ENCODE data around the gene SLFN12. TPM values are rescaled to one million over a fixed set of nuclear protein-coding genes. Genes with fewer than 3 reads are reported as not detected.
"Not testable (repeated sequence)": the region's sequence is repeated elsewhere in the genome, so short reads cannot be mapped to it uniquely, and the experiment has no call there.

The SLFN12 gene
- total RNA-seq, result 10 to 100 TPM; 10.4 to 13.5 TPM

DNA sequence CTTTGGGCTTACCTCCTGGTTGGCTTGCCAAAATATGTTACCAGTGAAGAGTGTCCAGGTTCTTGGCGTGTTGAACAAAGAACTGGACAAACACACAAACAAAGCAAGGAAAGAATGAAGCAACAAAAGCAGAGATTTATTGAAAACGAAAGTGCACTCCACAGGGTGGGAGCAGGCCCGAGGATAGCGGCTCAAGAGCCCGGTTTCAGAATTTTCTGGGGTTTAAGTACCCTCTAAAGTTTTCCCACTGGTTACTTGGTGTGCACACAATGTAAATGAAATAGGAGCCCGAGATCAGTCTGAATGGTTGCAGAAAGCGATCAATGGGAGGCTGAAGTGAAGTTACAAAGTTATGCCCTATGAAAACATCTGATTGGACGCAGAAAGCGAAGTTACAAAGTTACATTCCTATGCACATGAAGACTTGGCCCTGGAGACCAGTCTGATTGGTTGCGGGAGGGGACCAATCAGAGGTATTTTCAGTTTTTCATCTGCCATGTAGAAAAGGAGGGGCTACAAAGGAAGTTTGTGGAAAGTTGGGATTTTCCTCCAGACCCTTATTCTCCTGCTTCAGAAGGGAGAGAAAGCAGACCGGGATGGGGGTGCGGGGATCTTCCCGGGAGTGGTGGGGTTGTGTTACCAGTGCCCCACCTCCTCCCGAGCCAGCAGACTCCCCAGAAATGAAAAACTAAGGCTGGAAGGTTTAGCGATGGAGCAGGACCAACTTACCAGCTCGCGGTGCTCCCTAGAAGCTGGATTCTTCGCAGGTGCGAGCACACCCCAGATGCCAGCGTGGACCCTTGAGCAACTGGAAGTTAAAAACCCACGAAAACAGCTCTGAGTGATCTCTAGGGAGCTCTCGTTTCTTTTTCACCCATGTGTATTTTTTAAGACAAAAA, at the start of gene SLFN12:
TSS of gene SLFN12 (minus strand) at position 325 of the 899 bp plus-strand sequence. CDS start 9,472 bp downstream, outside the sequence.
- H3K4me3 Mint-ChIP-seq, result peak within 1 kb of the TSS; percentile 97
- H3K9me3 Mint-ChIP-seq, result no peaks in the 10 kb centered on the region
- H3K36me3 Mint-ChIP-seq (ENCODE audit: low read depth), result no peaks in the 10 kb centered on the region
- peaks cover 36% of the 10 kb centered on the region for H3K4me1 Mint-ChIP-seq
- peak; percentile 86 for ATAC-seq (replicated peaks)
- no peaks in the 10 kb centered on the region for H3K27me3 Mint-ChIP-seq
- peak within 1 kb of the TSS; percentile 95 for H3K27ac Mint-ChIP-seq

- Mint-ChIP-seq H3K4me1 (peaks cover 30% of the 10 kb centered on the region), H3K4me3 (no peak overlapping the region), H3K27ac (no peak overlapping the region), H3K27me3 (no peaks in the 10 kb centered on the region), H3K36me3 (ENCODE audit: low read depth) (peaks cover 91% of the 10 kb centered on the region), H3K9me3 (no peaks in the 10 kb centered on the region)
- no peak for ATAC-seq (replicated peaks)
These were observed 47.0 kb upstream of the SLFN12 start for GRCh38 chr17:35479271-35479670.

DNA sequence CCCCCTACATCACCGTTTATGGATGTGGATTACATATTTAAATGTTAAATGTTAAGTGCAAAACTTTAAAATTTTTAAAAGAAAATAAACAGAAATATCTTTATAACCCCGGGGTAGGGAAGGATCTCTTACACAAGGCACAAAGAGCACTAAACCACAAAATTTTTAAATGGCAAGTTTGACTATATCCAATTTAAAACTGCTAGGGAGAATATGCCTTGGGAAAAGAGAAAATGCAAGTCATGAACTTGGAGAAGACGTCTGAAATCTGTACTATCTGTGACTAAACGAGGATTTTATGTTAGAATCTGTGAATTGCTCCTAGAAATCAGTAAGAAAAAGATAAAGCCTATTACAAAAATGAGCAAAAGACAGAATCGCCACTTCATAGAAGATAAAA, 44.9 kb upstream of the SLFN12 start:
- ATAC-seq (replicated peaks), result no peak
- H3K4me3 Mint-ChIP-seq, result no peak overlapping the region
- peaks cover 26% of the 10 kb centered on the region for H3K4me1 Mint-ChIP-seq
- no peak overlapping the region for H3K27ac Mint-ChIP-seq
- H3K27me3 Mint-ChIP-seq, result no peaks in the 10 kb centered on the region
- H3K36me3 Mint-ChIP-seq (ENCODE audit: low read depth), result peaks cover 89% of the 10 kb centered on the region
- H3K9me3 Mint-ChIP-seq, result no peaks in the 10 kb centered on the region

GRCh38 chr17:35476283-35476820, 44.1 kb upstream of the SLFN12 start:
- no peaks in the 10 kb centered on the region for H3K9me3 Mint-ChIP-seq
- no peaks in the 10 kb centered on the region for H3K27me3 Mint-ChIP-seq
- peaks cover 88% of the 10 kb centered on the region for H3K36me3 Mint-ChIP-seq (ENCODE audit: low read depth)
- no peak for ATAC-seq (replicated peaks)
- no peak overlapping the region for H3K4me3 Mint-ChIP-seq
- H3K4me1 Mint-ChIP-seq, result peaks cover 28% of the 10 kb centered on the region
- no peak overlapping the region for H3K27ac Mint-ChIP-seq

DNA sequence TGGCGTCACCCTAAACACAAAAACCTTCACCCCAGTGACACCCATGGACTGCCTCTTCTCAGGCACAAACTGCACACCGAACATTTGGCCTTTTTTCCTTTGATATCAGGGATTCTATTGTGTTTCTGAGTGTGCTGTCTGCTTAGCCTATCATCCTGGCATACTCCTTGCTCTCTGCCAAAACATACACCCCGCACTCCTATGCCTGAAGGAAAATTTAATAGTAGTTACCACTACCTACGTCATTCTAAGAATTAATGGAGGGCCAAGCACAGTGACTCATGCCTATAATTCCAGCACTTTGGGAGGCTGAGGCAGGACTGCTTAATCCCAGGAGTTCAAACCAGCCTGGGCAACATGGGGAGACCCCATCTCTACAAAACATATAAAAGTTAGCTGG, 36.2 kb upstream of the SLFN12 start:
- Mint-ChIP-seq H3K27ac (peak overlapping the region; percentile 75), H3K4me3 (no peak overlapping the region), H3K4me1 (peaks cover 35% of the 10 kb centered on the region), H3K36me3 (ENCODE audit: low read depth) (peaks cover 28% of the 10 kb centered on the region), H3K27me3 (no peaks in the 10 kb centered on the region), H3K9me3 (no peaks in the 10 kb centered on the region)
- ATAC-seq (replicated peaks), result no peak

DNA sequence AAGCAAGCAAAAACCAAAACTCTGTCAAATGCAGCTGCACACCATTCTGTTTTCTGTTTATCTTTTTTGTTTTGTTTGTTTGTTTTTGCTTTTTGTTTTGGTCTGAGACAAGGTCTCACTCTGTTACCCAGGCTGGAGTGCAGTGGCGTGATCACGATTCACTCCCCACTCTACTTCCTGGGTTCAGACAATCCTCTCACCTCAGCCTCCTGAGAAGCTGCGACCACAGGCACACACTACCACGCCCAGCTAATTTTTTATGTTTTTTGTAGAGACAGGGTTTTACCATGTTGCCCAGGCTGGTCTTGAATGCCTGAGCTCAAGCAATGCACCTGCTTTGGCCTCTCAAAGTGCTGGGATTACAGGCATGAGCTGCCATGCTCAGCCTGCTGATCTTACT, 35.5 kb upstream of the SLFN12 start:
- peak; percentile 45 for ATAC-seq (replicated peaks)
- peaks cover 22% of the 10 kb centered on the region for H3K36me3 Mint-ChIP-seq (ENCODE audit: low read depth)
- peaks cover 35% of the 10 kb centered on the region for H3K4me1 Mint-ChIP-seq
- H3K9me3 Mint-ChIP-seq, result no peaks in the 10 kb centered on the region
- no peaks in the 10 kb centered on the region for H3K27me3 Mint-ChIP-seq
- no peak overlapping the region for H3K4me3 Mint-ChIP-seq
- no peak overlapping the region for H3K27ac Mint-ChIP-seq

- Mint-ChIP-seq H3K36me3 (ENCODE audit: low read depth) (peaks cover 23% of the 10 kb centered on the region), H3K4me3 (peak overlapping the region; percentile 81)
These were observed 28.1 kb upstream of the SLFN12 start for GRCh38 chr17:35460354-35460851.

DNA sequence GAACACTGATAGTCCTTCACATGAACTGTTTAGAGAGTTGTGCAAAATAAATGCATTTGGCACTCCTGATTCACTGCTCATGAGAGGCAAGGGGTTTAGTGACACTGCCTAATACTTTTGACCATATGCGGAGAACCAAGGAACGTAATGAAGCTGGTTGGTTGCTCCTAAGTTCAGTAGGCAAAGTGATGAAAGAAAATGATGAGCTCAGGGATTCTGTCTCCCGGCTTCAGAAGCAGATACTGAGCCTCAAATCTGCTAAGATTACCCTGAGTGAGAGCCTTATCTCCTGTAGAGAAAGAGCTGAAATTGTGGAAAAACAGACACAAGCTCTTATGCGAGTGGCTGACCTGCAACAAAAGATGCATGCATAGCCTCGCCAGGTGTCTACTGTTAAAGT, 21.7 kb upstream of the SLFN12 start:
- not testable (repeated sequence) for H3K9me3 Mint-ChIP-seq; H3K27me3 Mint-ChIP-seq; H3K27ac Mint-ChIP-seq; H3K4me1 Mint-ChIP-seq; H3K4me3 Mint-ChIP-seq; ATAC-seq (replicated peaks); H3K36me3 Mint-ChIP-seq (ENCODE audit: low read depth)

More at GRCh38 chr17:35460354-35460851, 28.1 kb upstream of the SLFN12 start:
- peak; percentile 90 for ATAC-seq (replicated peaks)
- Mint-ChIP-seq H3K27me3 (no peaks in the 10 kb centered on the region), H3K4me1 (peaks cover 17% of the 10 kb centered on the region), H3K9me3 (peaks cover 8% of the 10 kb centered on the region), H3K27ac (peak overlapping the region; percentile 67)

DNA sequence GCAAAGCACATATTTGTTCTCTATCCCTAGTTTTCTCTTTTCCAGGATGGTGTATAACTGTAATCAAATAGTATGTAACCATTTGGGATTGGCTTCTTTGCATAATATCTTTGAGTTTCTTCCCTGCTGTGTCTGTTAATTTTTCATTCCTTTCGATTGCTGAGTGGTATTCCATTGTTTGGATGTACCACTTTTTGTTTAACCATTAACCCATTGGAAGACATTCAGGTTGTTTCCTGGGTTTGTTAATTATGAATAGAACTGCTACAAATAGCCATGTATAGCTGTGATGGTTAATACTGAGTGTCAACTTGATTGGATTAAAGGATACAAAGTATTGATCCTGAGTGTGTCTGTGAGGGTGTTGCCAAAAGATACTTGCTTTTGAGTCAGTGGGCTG, 20.9 kb upstream of the SLFN12 start:
- H3K27me3 Mint-ChIP-seq, result no peaks in the 10 kb centered on the region
- H3K27ac Mint-ChIP-seq, result no peak overlapping the region
- ATAC-seq (replicated peaks), result no peak
- H3K9me3 Mint-ChIP-seq, result peaks cover 4% of the 10 kb centered on the region
- H3K4me1 Mint-ChIP-seq, result no peaks in the 10 kb centered on the region
- no peaks in the 10 kb centered on the region for H3K36me3 Mint-ChIP-seq (ENCODE audit: low read depth)
- H3K4me3 Mint-ChIP-seq, result no peak overlapping the region

DNA sequence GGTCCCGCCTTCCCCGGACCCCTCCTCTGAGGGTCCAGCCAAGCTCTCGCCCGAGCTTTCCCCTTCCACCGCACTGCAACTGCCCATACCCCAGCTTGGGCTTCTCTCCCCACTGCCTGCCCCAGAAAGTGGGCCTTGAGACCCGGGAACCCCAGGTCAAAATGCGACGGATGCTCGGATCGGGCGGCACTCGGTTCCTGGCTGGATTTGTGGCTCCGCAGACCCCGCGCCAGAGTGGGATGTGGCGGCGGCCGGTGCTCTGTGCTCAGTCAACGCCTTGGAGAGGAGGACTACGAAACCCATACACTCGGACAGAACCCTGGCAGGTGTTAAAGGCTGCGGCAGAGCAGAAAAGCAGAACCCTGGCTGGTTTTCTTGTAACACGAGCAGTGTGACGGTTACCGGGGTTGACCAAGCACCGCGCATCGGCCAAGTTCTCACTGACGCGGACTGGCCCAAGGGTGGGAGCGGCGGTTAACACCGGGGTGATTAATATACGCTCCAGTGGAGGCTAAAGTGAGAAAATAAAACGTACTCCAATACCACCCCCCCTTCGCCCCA, 17.2 kb upstream of the SLFN12 start:
- no peaks in the 10 kb centered on the region for H3K9me3 Mint-ChIP-seq
- no peaks in the 10 kb centered on the region for H3K4me1 Mint-ChIP-seq
- peak overlapping the region; percentile 28 for H3K27ac Mint-ChIP-seq
- no peak for ATAC-seq (replicated peaks)
- peak overlapping the region; percentile 65 for H3K4me3 Mint-ChIP-seq
- no peaks in the 10 kb centered on the region for H3K27me3 Mint-ChIP-seq
- H3K36me3 Mint-ChIP-seq (ENCODE audit: low read depth), result peaks cover 7% of the 10 kb centered on the region

- no peaks in the 10 kb centered on the region for H3K27me3 Mint-ChIP-seq
- H3K4me1 Mint-ChIP-seq, result no peaks in the 10 kb centered on the region
- ATAC-seq (replicated peaks), result no peak
- H3K4me3 Mint-ChIP-seq, result peak overlapping the region; percentile 65
- no peaks in the 10 kb centered on the region for H3K9me3 Mint-ChIP-seq
- peaks cover 12% of the 10 kb centered on the region for H3K36me3 Mint-ChIP-seq (ENCODE audit: low read depth)
- peak overlapping the region; percentile 77 for H3K27ac Mint-ChIP-seq
These were observed 16.6 kb upstream of the SLFN12 start for GRCh38 chr17:35448899-35449227.

- peak; percentile 98 for ATAC-seq (replicated peaks)
- H3K27ac Mint-ChIP-seq, result peak within 1 kb of the TSS; percentile 77
- H3K27me3 Mint-ChIP-seq, result no peaks in the 10 kb centered on the region
- no peaks in the 10 kb centered on the region for H3K9me3 Mint-ChIP-seq
- H3K4me1 Mint-ChIP-seq, result no peaks in the 10 kb centered on the region
- H3K4me3 Mint-ChIP-seq, result peak within 1 kb of the TSS; percentile 65
- H3K36me3 Mint-ChIP-seq (ENCODE audit: low read depth), result peaks cover 18% of the 10 kb centered on the region
These were observed 16.1 kb upstream of the SLFN12 start, which contains the start of gene SLFN13 for GRCh38 chr17:35448214-35448898. SLFN13 (minus strand) TSS chr17:35448766; CDS start chr17:35445680, 3,086 bp downstream.

DNA sequence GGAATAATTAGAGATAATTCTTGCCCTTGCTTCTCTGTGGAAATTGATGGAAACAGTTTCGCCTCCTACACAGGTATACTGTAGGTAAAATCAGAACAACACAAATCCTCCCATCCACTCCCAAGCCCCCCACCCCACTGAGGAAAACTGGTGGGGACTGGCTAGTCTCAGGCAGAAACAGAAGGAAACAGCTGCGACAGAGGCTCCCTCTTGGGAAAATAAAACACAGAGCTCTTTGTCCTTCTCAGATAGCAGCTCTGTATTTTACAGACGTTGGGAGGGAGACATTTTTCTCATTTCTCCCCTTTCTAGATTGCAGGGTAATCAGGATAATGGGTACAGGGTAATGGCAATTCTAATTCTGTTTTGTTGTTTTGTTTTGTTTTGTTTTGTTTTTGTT, 15.2 kb upstream of the SLFN12 start:
- Mint-ChIP-seq H3K4me3 (peak overlapping the region; percentile 65), H3K36me3 (ENCODE audit: low read depth) (peaks cover 21% of the 10 kb centered on the region), H3K9me3 (no peaks in the 10 kb centered on the region), H3K27ac (peak overlapping the region; percentile 77), H3K4me1 (no peaks in the 10 kb centered on the region), H3K27me3 (no peaks in the 10 kb centered on the region)
- ATAC-seq (replicated peaks), result no peak

GRCh38 chr17:35438433-35438832, 6.1 kb upstream of the SLFN12 start:
- peaks cover 16% of the 10 kb centered on the region for H3K36me3 Mint-ChIP-seq (ENCODE audit: low read depth)
- no peaks in the 10 kb centered on the region for H3K9me3 Mint-ChIP-seq
- no peak overlapping the region for H3K4me3 Mint-ChIP-seq
- no peaks in the 10 kb centered on the region for H3K27me3 Mint-ChIP-seq
- H3K27ac Mint-ChIP-seq, result no peak overlapping the region
- H3K4me1 Mint-ChIP-seq, result peaks cover 6% of the 10 kb centered on the region
- no peak for ATAC-seq (replicated peaks)

Data from activated T-helper 17 cell treated with anti-CD3 and anti-CD28 coated beads, Interleukin-2, amount 50 U/mL, for 72 hours (primary cell).